GM10847 (cell line): Measurements from ENCODE around the gene ZFP36L1.

Experiments used
- POLR2A ChIP-seq: IDR thresholded peaks from 2 replicates; pipeline ENCODE4 v1.6.1; 2011; ENCODE audit not compliant: insufficient read length; ENCODE audit errors: extremely low read depth

Gene ZFP36L1

DNA sequence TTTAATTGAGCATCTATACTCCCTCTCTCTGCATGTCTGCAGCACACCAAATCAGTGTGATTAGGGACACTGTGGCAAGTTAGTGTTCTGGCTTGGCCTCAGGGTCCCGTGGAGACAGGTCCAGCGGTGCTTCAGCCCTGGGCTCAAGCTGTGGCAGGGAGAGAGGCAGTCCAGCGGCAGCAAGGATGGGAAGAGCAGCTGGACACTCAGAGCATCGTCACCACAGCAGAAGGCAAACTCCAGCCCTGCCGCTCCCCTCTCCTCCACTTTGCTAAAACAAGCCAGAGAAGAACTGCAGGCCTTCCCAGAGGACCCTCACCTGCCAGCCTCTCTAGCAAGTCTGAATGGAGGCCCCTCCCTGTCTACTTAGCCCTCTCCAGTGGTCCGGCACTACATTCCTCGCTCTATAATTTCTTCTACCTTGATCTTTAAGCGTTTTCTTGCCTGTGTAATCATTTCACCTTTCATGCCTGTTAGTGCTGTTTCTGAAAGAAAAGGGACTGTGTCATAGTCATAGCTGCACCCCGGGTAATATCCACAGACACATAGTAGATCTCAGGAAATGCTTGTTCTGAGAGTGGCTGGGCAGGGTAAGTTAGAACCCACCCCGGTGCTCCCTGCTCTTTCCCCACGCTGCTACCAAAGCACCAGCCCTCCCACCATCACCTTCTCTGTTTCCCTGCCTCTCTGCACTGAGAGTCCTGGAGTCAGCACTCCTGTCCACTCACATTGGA, 22.1 kb downstream of the ZFP36L1 start:
- no peak for TF ChIP-seq POLR2A

DNA sequence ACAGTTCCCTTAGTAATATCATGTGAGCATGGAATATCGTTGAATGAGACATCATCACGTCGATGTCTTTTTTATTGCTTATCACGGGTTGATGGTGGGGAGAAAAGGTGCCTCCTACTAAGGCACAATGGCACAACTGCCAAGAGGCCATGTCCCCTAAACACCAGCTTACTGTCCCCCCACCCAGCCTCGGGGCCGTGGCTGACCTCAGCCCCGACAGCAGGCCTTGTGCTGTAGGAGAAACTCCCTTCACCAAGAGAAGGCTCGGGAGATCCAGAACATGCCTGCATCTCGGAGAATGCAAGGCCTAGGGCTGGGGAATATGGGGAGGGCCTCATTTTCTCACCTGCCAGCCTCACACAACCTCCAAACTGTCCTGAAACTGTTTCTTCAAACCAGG, 22.8 kb downstream of the ZFP36L1 start:
- TF ChIP-seq POLR2A: no peak

DNA sequence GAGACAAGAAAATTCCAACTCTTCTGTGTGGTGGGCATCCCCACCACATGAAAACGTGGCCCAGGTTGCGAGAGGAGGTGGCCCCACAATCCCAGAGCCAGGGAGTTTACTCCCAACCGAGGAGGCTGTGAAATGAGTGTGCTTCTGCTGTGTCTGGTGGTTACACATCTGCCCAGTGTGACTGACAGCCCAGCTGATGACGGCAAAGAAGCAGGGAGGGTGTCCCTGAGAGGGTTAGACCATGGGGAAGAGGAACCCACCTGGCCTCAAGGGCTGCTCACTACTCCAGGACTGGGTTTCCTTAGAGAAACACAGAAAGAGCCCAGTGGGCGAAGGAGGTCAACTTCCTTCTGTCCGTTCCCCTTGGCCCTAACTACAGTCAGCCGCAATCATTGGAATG, 24.6 kb downstream of the ZFP36L1 start:
- no peak for TF ChIP-seq POLR2A

DNA sequence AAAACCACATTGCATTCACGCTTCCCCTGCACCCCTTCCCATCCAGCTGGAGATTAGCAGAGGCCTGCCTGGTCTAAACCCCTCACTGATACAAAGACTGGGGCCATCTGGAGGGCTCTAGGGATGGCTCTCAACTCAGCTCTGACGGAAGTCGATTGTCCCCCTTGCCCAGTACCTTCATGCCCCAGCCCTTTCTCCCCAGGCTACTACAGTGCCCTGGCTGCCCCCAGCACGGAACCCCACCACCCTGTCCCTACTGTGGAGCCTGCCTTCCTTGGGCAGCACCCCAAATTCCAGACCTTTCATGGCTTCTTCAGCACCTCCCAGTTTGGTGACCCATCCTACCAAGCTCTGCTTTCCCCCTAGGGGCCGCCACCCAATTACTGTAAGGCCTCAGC, 25.6 kb downstream of the ZFP36L1 start:
- TF ChIP-seq POLR2A: no peak

DNA sequence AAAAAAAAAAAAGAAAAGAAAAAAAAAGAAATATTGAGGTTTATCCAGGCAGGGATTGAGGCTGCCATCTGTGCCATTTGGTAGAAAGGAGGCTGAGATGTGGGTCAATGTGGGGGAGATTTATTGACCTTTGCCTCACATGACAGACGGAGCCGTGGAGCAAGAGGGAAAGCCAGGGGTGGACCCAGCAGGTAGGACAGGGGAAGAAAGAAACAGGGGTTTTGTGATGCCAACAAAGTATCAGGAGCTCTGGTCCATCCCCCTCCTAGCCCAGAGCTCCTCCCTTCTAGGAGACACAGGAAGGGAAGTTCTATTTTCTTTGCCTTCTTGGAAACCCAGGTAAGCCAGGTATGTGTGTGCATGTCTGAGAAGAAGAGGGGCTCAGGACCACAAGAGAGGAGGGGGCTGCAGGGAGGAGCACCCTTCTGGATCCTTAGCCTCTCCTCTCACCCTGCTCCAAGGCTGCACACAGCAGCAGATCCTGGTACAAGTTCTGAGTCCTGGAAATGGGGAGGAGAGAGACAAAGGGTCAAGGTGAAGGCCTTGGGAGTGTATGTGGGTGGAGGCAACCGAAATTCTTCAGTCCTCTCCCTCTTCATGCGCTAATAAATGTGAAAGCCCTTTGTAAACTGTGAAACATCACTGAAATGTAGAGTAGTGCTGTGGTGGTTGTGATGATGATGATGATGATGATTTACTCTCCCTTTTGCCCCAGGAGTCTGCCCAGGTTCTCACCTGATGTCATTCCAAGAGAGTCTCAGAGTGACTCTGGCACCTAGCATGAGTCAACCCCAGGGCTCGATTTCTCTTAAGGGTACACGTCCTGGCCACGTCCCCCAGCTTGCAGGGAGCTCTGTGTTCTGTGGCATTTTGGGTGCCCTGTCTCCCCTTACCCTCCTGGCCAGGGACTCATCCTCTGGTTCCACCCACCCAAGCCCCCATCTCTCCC, 26.3 kb downstream of the ZFP36L1 start:
- TF ChIP-seq POLR2A: no peak

DNA sequence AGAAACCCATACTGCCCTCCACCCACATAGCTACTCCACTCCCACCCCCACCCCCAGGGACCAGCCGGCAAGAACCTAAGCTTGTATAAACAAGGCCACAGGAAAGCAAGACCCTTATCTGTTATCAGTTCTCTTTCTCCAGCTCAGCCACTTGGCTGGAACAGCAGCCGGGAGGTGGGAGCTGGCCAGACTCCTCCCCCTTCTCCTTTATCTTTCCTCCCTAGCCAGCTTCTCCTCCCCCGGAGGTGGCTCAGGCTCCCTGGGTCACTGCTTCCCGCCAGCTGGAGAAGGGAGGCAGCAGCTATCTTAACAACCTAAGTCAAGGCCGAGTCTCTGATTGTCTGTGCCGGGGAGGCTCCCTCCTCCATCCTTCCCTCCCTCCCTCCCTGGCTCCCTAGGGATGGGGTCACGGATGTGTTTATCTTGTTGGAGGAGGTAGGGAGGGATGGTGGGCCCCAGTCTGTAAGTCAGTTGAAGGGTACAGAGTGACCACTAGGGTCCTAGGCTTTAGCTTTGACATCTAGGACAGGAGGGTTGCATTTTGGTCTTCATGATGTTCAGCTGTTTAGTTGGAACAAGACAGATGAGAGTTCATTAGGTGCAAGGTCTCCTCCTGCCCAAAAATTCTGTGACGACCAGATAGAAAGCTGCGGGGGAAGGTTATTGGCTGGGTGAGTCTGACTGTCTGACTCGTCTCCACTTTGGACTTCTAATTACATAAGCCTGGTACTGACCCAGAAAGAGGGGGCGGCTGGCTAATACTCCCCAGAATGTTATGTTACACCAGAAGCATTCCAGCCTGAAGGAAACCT, 29.7 kb downstream of the ZFP36L1 start:
- no peak for TF ChIP-seq POLR2A

DNA sequence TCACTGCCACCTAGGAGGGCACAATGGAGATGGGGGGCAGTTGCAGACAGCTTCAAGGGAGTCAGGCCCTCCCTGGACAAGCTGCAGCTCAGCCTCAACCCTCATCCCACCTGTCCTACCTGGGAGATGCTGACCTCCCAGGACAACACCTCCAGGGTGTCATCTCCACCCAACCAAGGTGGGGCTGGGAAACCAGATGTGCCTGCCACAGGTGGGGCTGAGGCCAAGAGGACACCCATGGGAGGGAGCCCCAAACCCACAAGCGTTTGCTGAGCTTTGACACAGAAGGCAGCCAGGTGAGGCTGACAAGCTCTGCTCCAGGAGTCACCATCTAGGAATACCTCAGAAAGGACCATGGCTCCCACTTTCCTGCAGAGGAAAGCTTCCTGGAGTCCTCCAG, 31.5 kb downstream of the ZFP36L1 start:
- TF ChIP-seq POLR2A: no peak

DNA sequence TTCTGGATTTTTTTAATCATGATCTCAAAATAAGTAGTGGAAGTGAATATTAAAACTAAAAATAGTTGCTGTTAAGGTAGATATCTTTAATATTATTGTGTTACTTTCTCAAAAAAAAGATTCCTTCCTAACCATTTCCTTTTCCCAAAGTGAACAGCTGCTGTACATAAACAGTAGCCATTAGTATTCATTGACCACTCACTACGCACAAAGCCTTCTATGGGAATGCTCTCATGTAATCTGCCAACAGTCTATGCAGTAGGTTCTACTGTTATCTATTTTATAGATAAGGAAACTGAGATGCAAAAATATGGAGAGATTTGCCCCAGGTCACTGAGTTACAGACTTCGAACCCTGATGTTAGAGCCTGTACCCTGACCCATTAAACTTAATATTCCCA, 32.1 kb downstream of the ZFP36L1 start:
- TF ChIP-seq POLR2A: no peak

DNA sequence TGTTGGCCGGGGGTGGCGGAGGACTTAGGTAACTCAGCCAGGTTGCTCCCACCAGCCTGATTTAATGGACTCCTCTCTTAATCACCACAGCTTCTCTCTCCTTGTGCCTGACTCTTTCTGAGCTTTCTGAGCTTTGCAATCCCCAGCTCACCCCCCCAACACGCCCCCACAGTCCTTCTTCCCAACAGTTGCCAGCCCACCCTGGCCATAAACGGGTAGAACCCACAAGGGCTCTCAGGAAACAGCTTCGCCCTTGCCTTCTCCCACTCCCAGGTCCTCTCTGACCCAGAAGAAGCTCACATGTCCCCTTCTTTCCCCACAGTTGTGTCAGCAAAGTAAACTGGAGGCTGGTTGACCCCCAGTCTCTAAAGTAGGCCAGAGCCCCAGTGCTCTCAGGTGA, 32.9 kb downstream of the ZFP36L1 start:
- TF ChIP-seq POLR2A: no peak

DNA sequence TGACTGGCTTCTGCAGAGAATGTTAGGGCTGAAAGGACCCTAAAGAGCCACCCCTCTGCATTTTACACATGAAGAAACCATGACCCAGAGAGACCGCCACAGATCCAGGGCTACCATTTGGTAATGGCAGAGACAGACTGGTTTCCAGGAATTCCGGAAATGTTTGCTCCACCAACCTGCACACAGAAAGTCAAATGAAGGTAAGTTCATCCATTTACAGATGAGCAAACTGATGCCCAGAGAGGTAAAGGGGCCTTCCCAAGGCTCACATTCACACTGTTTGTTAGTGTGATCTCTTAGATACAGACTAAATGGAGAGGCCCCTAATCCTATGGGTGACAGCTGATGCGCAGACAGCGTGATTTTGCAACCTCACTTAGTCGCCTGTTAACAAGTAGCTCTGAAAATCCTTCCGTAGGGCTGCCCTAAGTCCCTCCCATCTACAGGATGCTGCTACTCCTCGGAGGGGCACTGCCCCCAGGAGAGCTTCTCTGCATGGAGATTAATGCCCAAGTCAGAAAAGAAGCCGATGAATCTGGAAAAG, 33.8 kb downstream of the ZFP36L1 start:
- no peak for TF ChIP-seq POLR2A

DNA sequence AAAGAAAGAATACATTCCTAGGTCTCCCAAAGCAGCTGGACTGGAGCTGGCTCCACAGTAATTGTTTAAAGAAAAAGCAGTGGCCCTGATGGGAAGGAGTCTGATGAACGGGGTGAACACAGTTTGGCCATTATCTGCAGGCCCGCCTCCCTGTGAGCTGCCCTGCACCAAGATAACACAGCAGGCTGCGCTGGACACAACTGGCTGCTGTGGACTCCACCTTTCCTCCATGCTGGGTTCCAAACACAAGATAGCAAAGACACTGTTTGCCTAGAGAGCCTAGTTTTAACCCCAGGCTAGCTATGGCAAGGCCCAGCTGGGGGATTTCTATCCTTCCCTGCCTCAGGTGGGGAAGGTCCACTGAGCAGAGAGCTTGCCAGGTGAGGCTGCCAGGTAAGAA, 34.6 kb downstream of the ZFP36L1 start:
- no peak for TF ChIP-seq POLR2A

DNA sequence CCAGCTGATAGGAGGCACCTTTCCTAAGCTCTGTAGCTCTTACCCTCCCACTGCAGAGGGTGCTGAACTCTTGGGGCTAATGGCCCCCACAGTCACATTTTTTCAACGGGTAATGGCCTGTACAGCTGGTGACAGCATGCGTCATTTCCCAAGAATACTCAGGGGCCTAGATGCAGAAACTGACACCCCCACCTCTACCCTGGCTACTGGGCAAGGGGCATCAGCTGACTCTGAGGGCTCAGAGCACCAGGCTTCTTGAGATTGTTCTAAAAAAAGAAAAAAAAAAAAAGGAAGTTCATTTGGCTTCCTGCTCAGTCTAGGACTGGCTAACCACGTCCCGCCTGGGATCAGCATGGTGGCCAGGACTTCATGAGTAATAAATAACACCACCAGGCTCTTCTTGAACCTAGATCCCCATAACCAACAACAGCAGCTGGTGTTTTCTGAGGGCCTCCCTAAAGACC, 35.2 kb downstream of the ZFP36L1 start:
- no peak for TF ChIP-seq POLR2A

DNA sequence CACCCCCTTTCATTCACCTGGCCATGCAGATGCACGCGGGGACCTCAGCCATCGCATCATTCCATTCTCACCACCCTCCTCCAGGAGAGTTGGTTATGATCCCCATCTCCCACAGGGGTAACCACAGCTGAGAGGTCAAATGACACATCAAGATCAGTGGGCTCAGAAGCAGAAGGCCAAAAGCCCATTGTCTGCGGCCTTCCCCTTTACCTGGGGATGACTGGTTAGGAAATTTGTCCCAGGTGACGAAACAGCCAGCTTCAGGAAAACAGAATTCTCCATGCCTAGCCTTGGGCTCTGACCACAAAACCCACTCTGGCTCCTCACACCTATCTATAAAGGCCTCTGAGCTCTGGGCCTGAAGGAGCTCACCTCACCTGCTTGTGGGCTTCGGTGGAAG, 36.1 kb downstream of the ZFP36L1 start:
- TF ChIP-seq POLR2A: no peak

DNA sequence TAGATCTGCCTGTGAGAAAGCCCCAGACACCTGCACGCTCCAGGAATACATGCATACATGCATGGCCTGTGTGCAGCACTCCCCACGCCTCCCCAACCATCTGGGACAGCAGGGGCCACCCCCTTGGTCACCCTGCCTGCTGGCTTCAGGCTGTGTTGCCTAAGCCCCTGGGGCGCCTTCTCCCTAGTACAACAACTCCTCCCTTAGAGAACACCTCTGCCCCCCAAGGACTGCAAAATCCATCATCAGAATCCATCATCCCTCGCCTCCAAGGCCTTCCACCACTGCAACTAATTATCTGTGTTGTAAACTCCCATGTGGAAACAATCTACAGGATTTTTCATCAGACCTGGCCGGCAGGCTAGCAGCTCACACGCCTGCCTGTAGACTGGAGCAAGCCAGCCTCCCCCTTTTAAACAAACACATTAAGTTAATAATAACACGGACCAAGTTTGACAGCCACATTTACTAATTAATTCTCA, 36.8 kb downstream of the ZFP36L1 start:
- TF ChIP-seq POLR2A: no peak

DNA sequence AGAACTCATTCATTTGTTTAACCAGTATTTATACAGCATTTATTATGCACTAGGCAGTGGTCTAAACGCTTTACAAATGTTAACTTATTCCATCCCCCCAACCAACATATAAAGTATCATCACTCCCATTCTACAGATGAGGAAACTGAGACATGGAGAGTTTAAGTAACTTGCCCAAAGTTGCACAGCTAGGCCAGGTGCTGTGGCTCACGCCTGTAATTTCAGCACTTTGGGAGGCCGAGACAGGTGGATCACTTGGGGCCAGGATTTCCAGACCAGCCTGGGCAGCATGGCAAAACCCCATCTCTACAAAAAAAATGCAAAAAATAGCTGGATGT, 37.9 kb downstream of the ZFP36L1 start:
- TF ChIP-seq POLR2A: no peak
